G401 (cell line): Measurements from ENCODE around the gene SLC1A2. TPM values are rescaled to one million over a fixed set of nuclear protein-coding genes. Genes with fewer than 3 reads are reported as not detected.
"Not testable (repeated sequence)": the region's sequence is repeated elsewhere in the genome, so short reads cannot be mapped to it uniquely, and the experiment has no call there.

Experiments used
- DNase-seq: peaks from one replicate; pipeline ENCODE4 v3.0.0-alpha.2; 2015; ENCODE audit warnings: low spot score
- in situ Hi-C: cut with HindIII; loops from 2 replicates; pipeline ENCODE4 v1.10.0; 2016; ENCODE audit warnings: low sequenced_read_pairs, mixed read lengths
- total RNA-seq: library from RNA; depleted of rRNA; stranded (reverse); fragments of >200 nt; shearing (Covaris generic); gene quantifications from 2 replicates; pipeline ENCODE4 v1.2.3, GENCODE V29; 2014

The SLC1A2 gene
- total RNA-seq, 1 experiment from 2014 or later: 0.14 TPM

- in situ Hi-C loops: no loop called here
- DNase-seq: peak; percentile 25
Observed at GRCh38 chr11:35237860-35238715, 181.3 kb downstream of the SLC1A2 start.

- DNase-seq: no peak
- in situ Hi-C loops: no loop called here
Observed at GRCh38 chr11:35237351-35237750, 182.0 kb downstream of the SLC1A2 start.

GRCh38 chr11:35236667-35237003, 182.7 kb downstream of the SLC1A2 start:
- in situ Hi-C loops: no loop called here
- DNase-seq: no peak

- no peak for DNase-seq
- in situ Hi-C loops: no loop called here
Observed at GRCh38 chr11:35235936-35236666, 183.3 kb downstream of the SLC1A2 start.

GRCh38 chr11:35235498-35235897, 183.9 kb downstream of the SLC1A2 start:
- in situ Hi-C loops: no loop called here
- DNase-seq: no peak

GRCh38 chr11:35235157-35235468, 184.2 kb downstream of the SLC1A2 start:
- in situ Hi-C loops: no loop called here
- no peak for DNase-seq

GRCh38 chr11:35234460-35235156, 184.8 kb downstream of the SLC1A2 start:
- no peak for DNase-seq
- in situ Hi-C loops: no loop called here

- in situ Hi-C loops: no loop called here
- DNase-seq: no peak
Observed at GRCh38 chr11:35233518-35233917, 185.8 kb downstream of the SLC1A2 start.

GRCh38 chr11:35232891-35233330, 186.4 kb downstream of the SLC1A2 start:
- in situ Hi-C loops: no loop called here
- DNase-seq: no peak

GRCh38 chr11:35231076-35231860, 188.1 kb downstream of the SLC1A2 start:
- DNase-seq: no peak
- in situ Hi-C loops: no loop called here

GRCh38 chr11:35230388-35230787, 189.0 kb downstream of the SLC1A2 start:
- in situ Hi-C loops: no loop called here
- DNase-seq: no peak

GRCh38 chr11:35228328-35228725, 191.0 kb downstream of the SLC1A2 start:
- in situ Hi-C loops: no loop called here
- DNase-seq: no peak

GRCh38 chr11:35227576-35228327, 191.6 kb downstream of the SLC1A2 start:
- DNase-seq: no peak
- in situ Hi-C loops: no loop called here

- in situ Hi-C loops, DNase-seq: not testable (repeated sequence)
Observed at GRCh38 chr11:35226756-35227155, 192.6 kb downstream of the SLC1A2 start.

- in situ Hi-C loops: no loop called here
- no peak for DNase-seq
Observed at GRCh38 chr11:35225946-35226520, 193.3 kb downstream of the SLC1A2 start.

GRCh38 chr11:35223991-35224390, 195.4 kb downstream of the SLC1A2 start:
- in situ Hi-C loops: no loop called here
- DNase-seq: no peak

GRCh38 chr11:35223371-35223796, 196.0 kb downstream of the SLC1A2 start:
- in situ Hi-C loops: no loop called here

GRCh38 chr11:35218956-35219355, 200.4 kb downstream of the SLC1A2 start:
- DNase-seq: no peak
- in situ Hi-C loops: no loop called here

More at GRCh38 chr11:35223371-35223796, 196.0 kb downstream of the SLC1A2 start:
- DNase-seq: no peak
